ENCODE data around the gene GKN1. TPM values are rescaled to one million over a fixed set of nuclear protein-coding genes. Genes with fewer than 3 reads are reported as not detected.

Gene GKN1
- total and polyA plus RNA-seq, 2 of the 8 experiments (the other 6 are each of a cell fraction or from before 2014, with no cell fraction given): not detected

DNA sequence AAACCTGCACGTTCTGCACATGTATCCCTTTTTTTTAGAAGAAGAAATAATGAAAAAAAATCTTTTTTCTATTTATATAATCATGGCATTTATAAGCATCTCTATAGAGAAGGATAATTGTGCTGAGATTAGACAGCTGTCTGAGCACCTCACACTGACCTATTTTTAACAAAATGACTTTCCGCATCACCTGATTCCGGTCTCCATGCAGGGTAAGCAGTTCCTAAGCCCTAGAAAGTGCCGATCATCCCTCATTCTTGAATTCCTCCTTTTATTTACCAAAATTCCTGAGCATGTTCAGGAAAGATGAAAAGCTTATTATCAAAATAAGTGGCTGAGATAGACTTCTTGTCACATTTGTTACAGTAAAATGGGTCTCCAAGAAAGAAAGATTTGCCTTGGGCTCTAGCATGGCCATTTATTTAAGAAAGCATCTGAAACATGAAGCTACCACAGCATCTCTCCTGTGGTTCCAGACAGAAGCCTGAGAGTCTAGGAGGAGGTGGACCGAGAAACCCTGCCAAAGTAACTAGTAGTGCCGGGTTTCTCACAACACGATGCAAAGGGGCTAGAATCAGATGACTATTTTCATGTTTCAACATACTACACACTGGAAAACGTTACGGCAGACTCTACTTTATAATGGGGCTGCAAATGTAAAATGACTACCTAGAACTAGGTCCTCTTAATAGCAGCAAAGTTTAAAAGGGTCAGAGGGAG is 670 bp downstream of the GKN1 start:
- H2AK5ac ChIP-seq (ENCODE audit: low read depth, low read length): no peak overlapping the region
- H3K27me3 ChIP-seq (replicated peaks in 1 of 4; ENCODE audit: control insufficient read depth in 3 of 4, extremely low read depth in 1 of 4, insufficient read depth in 3 of 4, low read length in 3 of 4): no peaks in the 10 kb centered on the region
- no peak overlapping the region for H4K91ac ChIP-seq (replicated peaks; ENCODE audit: insufficient read length, low read length)
- no peak overlapping the region for H2AFZ ChIP-seq (ENCODE audit: low read length)
- ChIA-PET CTCF (ENCODE audit: partially characterized antibody) (interaction anchor here (0.9 to 1.5 kb wide), 3 partner anchors 8 to 49 kb away, joined by 3 to 4 read pairs (median 3); no protein-coding TSS in a partner anchor), POLR2A (ENCODE audit: partially characterized antibody) (no interaction called here)
- WGBS, 2 experiments (ENCODE audit: extremely low coverage in 1 of 2, insufficient coverage in 1 of 2, insufficient read length in 1 of 2, insufficient replicate concordance in 2 of 2, low coverage in 1 of 2, low lambda C conversion rate in 2 of 2, missing lambda C conversion rate in 1 of 2): 87% methylated on average over 9 of the region's 9 CpGs; no CpG with 5 or more reads in 1 of the 2 experiments
- no peaks in the 10 kb centered on the region for H3K79me1 ChIP-seq (ENCODE audit: low read depth, low read length)
- no peak overlapping the region for H3K27ac ChIP-seq (ENCODE audit: low read depth, low read length)
- no peaks in the 10 kb centered on the region for H3K9me3 ChIP-seq (ENCODE audit: insufficient read depth in 2 of 2, low read depth in 1 of 2, low read length in 1 of 2)
- no peak overlapping the region for H2BK15ac ChIP-seq (ENCODE audit: low read length)
- no peaks in the 10 kb centered on the region for H3K4me1 ChIP-seq (replicated peaks in 1 of 4; ENCODE audit: control insufficient read depth in 3 of 4, insufficient read depth in 4 of 4, low read length in 3 of 4)
- FAIRE-seq (no peak), DNase-seq (ENCODE audit: low read depth in 1 of 2, low spot score in 2 of 2) (no peak)
- H4K20me1 ChIP-seq (replicated peaks in 1 of 2; ENCODE audit: control insufficient read depth in 1 of 2, insufficient read depth in 2 of 2, low read length in 2 of 2): no peaks in the 10 kb centered on the region
- H3K9ac ChIP-seq (replicated peaks in 1 of 4; ENCODE audit: extremely low read depth in 1 of 4, low read depth in 3 of 4, low read length in 3 of 4): no peak overlapping the region
- no peaks in the 10 kb centered on the region for H3K36me3 ChIP-seq (ENCODE audit: control insufficient read depth in 2 of 4, insufficient read depth in 4 of 4, low read length in 3 of 4)
- no peak overlapping the region for H2BK120ac ChIP-seq (replicated peaks; ENCODE audit: low read depth, low read length)
- no peaks in the 10 kb centered on the region for H3K23me2 ChIP-seq (ENCODE audit: low read depth, low read length)
- no peak overlapping the region for H3K18ac ChIP-seq (ENCODE audit: extremely low read depth, low read length)
- no peak overlapping the region for H3K4me3 ChIP-seq (ENCODE audit: extremely low read depth in 1 of 4, insufficient read depth in 2 of 4, low read depth in 3 of 4, low read length in 4 of 4)
- no peak overlapping the region for H3K56ac ChIP-seq (replicated peaks; ENCODE audit: insufficient read length, low read depth, low read length)
- H3K23ac ChIP-seq (ENCODE audit: insufficient read length): no peak overlapping the region
- no peak overlapping the region for H4K5ac ChIP-seq (ENCODE audit: insufficient read length, low read depth, low read length)
- H2BK20ac ChIP-seq (ENCODE audit: low read length): no peak overlapping the region
- H3K4ac ChIP-seq (replicated peaks; ENCODE audit: insufficient read length, low read depth, low read length): no peak overlapping the region
- no peak overlapping the region for H3K14ac ChIP-seq (ENCODE audit: insufficient read length)
- H2BK12ac ChIP-seq (ENCODE audit: low read depth, low read length): no peak overlapping the region
- H3K79me2 ChIP-seq (ENCODE audit: control insufficient read depth in 1 of 2, insufficient read depth in 2 of 2, low read length in 2 of 2): no peaks in the 10 kb centered on the region
- no peak for TF ChIP-seq TCF12 (IDR thresholded peaks at IDR 0.05; ENCODE audit: low read depth, low read length)
- TF ChIP-seq CEBPB (IDR thresholded peaks at IDR 0.05; ENCODE audit: low read depth, low read length): no peak
- no peak for TF ChIP-seq TEAD4 (IDR thresholded peaks at IDR 0.05; ENCODE audit: low read depth, low read length)
- TF ChIP-seq GTF2F1 (IDR thresholded peaks at IDR 0.05; ENCODE audit: borderline replicate concordance, low read depth, low read length): no peak
- no peak for TF ChIP-seq CTBP2 (IDR thresholded peaks at IDR 0.05; ENCODE audit: borderline replicate concordance, insufficient read depth, insufficient read length, low read length)
- TF ChIP-seq, protein P1, sequence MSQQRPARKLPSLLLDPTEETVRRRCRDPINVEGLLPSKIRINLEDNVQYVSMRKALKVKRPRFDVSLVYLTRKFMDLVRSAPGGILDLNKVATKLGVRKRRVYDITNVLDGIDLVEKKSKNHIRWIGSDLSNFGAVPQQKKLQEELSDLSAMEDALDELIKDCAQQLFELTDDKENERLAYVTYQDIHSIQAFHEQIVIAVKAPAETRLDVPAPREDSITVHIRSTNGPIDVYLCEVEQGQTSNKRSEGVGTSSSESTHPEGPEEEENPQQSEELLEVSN (IDR thresholded peaks at IDR 0.05): no peak
- TF ChIP-seq CHD2 (IDR thresholded peaks at IDR 0.05; ENCODE audit: low read length): no peak
- TF ChIP-seq ASH2L (IDR thresholded peaks at IDR 0.05; ENCODE audit: low read length): no peak
- TF ChIP-seq CHD1 (IDR thresholded peaks at IDR 0.05; ENCODE audit: low read depth, low read length): no peak
- H4K8ac ChIP-seq (ENCODE audit: extremely low read depth, insufficient read depth, low read length): no peak overlapping the region
- H2BK5ac ChIP-seq (ENCODE audit: low read depth, low read length): no peak overlapping the region
- H3K4me2 ChIP-seq (ENCODE audit: insufficient read depth in 1 of 2, low read depth in 2 of 2, low read length in 2 of 2): no peak overlapping the region
